ENCODE measurements around the gene TRAF3IP1. TPM values are rescaled to one million over a fixed set of nuclear protein-coding genes. Genes with fewer than 3 reads are reported as not detected.
"Not testable (repeated sequence)": the region's sequence is repeated elsewhere in the genome, so short reads cannot be mapped to it uniquely, and the experiment has no call there.

TRAF3IP1 gene, protein sequence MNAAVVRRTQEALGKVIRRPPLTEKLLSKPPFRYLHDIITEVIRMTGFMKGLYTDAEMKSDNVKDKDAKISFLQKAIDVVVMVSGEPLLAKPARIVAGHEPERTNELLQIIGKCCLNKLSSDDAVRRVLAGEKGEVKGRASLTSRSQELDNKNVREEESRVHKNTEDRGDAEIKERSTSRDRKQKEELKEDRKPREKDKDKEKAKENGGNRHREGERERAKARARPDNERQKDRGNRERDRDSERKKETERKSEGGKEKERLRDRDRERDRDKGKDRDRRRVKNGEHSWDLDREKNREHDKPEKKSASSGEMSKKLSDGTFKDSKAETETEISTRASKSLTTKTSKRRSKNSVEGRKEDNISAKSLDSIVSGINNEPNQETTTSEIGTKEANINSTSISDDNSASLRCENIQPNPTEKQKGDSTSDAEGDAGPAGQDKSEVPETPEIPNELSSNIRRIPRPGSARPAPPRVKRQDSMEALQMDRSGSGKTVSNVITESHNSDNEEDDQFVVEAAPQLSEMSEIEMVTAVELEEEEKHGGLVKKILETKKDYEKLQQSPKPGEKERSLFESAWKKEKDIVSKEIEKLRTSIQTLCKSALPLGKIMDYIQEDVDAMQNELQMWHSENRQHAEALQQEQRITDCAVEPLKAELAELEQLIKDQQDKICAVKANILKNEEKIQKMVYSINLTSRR
- total RNA-seq, result 1 to 10 TPM; 3.6 to 6.1 TPM

DNA sequence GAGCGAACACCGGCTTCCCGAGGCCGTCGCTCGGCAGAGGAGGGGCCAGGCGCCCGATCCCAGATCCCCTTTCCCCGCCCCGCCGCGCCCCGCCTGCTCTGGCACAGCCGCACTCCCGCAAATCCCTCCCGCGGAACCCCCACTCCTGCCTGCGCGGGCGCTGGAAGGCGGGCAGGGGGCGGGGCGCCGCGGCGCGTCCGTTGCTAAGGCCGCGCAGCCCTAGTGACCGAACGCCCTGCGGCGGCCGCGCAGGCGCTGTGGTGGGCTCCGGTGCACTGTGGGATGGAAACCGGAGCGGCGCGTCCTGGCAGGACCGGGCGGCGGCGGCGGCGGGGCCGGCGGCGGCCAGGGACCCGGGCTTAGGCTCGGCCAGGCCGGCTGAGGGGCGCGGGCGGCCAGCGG lies at the start of gene TRAF3IP1:
Gene TRAF3IP1 (plus strand): TSS at position 273 of the 402 bp plus-strand sequence. CDS start 145 bp downstream, outside the sequence.
- peak; percentile 85 for DNase-seq
- peak within 1 kb of the TSS; percentile 73 for H3K4me3 Mint-ChIP-seq
- no peaks in the 10 kb centered on the region for H3K27me3 Mint-ChIP-seq (ENCODE audit: low read depth)
- peaks cover 20% of the 10 kb centered on the region for H3K4me1 Mint-ChIP-seq (ENCODE audit: low read depth)
- CTCF ChIA-PET, result no interaction called here
- H3K9me3 Mint-ChIP-seq, result no peaks in the 10 kb centered on the region
- intact Hi-C loops (cut with micrococcal nuclease), result loop anchor here (1.0 kb wide), 1 partner anchor 32 kb away; the partner anchor contains the start of gene PER2
- no peak within 1 kb of the TSS for H3K27ac Mint-ChIP-seq
- peaks cover 2% of the 10 kb centered on the region for H3K36me3 Mint-ChIP-seq (ENCODE audit: low read depth)

- Mint-ChIP-seq H3K9me3 (no peaks in the 10 kb centered on the region), H3K36me3 (ENCODE audit: low read depth) (peaks cover 21% of the 10 kb centered on the region), H3K27ac (no peak overlapping the region), H3K4me3 (no peak overlapping the region), H3K4me1 (ENCODE audit: low read depth) (no peaks in the 10 kb centered on the region), H3K27me3 (ENCODE audit: low read depth) (no peaks in the 10 kb centered on the region)
- intact Hi-C loops (cut with micrococcal nuclease), result no loop called here
- no peak for DNase-seq
- CTCF ChIA-PET, result no interaction called here
Measured at GRCh38 chr2:238270606-238271005, 49.7 kb upstream of the TRAF3IP1 start.

DNA sequence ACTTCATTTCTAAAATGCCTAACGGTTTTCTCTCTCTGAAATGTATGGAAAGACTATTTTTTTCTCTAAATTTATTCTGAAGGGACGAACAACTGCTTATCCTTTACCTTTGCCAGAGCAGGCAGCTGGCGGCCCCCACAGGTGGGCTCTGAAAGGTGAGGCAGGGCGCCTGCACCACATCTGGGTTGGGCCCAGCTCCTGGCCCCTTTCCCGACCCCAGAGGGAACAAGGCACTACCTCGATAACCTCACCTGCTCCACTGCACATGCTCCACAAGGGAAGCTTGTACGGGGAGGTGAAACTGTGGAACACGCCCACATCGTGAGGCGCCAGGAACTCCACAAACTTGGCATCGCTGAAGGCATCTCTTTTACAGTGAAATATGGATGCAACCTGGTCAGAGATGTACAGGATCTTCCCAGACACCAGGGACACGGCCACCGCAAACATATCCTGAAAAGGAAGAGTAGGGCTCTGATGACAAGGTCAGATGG lies 49.2 kb upstream of the TRAF3IP1 start:
- Mint-ChIP-seq H3K27me3 (ENCODE audit: low read depth) (no peaks in the 10 kb centered on the region), H3K36me3 (ENCODE audit: low read depth) (peaks cover 21% of the 10 kb centered on the region), H3K27ac (no peak overlapping the region), H3K9me3 (no peaks in the 10 kb centered on the region), H3K4me1 (ENCODE audit: low read depth) (no peaks in the 10 kb centered on the region), H3K4me3 (no peak overlapping the region)
- no peak for DNase-seq
- CTCF ChIA-PET, result no interaction called here
- intact Hi-C loops (cut with micrococcal nuclease), result no loop called here

DNA sequence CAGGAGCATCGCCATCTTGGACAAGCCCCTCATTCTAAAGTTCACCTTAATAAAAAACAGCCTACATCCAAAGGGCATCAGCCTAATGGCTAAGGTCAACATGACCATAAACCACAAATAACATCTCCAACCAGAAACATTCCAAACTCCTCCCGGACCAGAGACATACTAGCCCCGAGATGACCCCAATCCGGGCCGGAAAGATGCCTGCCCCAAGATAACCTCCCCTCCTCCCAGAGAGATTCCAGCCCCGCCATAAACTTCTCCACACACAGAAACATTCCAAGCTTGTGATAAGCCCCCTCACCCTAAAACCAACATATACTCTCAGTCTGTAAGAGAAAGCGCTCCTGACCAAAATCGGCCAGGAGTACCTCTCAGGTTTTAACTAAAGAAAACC lies 48.6 kb upstream of the TRAF3IP1 start:
- H3K4me1 Mint-ChIP-seq (ENCODE audit: low read depth); H3K4me3 Mint-ChIP-seq; CTCF ChIA-PET; H3K27ac Mint-ChIP-seq; H3K9me3 Mint-ChIP-seq; H3K27me3 Mint-ChIP-seq (ENCODE audit: low read depth); DNase-seq; intact Hi-C loops (cut with micrococcal nuclease): not testable (repeated sequence)
- H3K36me3 Mint-ChIP-seq (ENCODE audit: low read depth), result peaks cover 20% of the 10 kb centered on the region

GRCh38 chr2:238272156-238272555 lies 48.2 kb upstream of the TRAF3IP1 start:
- intact Hi-C loops (cut with micrococcal nuclease), result no loop called here
- Mint-ChIP-seq H3K27ac (no peak overlapping the region), H3K9me3 (no peaks in the 10 kb centered on the region), H3K36me3 (ENCODE audit: low read depth) (peaks cover 19% of the 10 kb centered on the region), H3K27me3 (ENCODE audit: low read depth) (no peaks in the 10 kb centered on the region), H3K4me1 (ENCODE audit: low read depth) (no peaks in the 10 kb centered on the region), H3K4me3 (no peak overlapping the region)
- DNase-seq, result no peak
- CTCF ChIA-PET, result interaction anchor here (0.5 to 0.6 kb wide), 2 partner anchors 34 to 85 kb away, joined by 4 to 6 read pairs; no protein-coding TSS in a partner anchor

GRCh38 chr2:238273433-238273832 lies 46.9 kb upstream of the TRAF3IP1 start:
- H3K4me3 Mint-ChIP-seq; H3K9me3 Mint-ChIP-seq; H3K27me3 Mint-ChIP-seq (ENCODE audit: low read depth); H3K27ac Mint-ChIP-seq; H3K4me1 Mint-ChIP-seq (ENCODE audit: low read depth); DNase-seq; intact Hi-C loops (cut with micrococcal nuclease): not testable (repeated sequence)
- H3K36me3 Mint-ChIP-seq (ENCODE audit: low read depth), result peaks cover 14% of the 10 kb centered on the region
- CTCF ChIA-PET, result interaction anchor here (0.6 kb wide), 1 partner anchor 637 kb away, joined by 3 read pairs; no protein-coding TSS in a partner anchor

GRCh38 chr2:238274152-238274865 lies 46.0 kb upstream of the TRAF3IP1 start:
- no peak for DNase-seq
- CTCF ChIA-PET, result interaction anchor here (0.6 kb wide), 1 partner anchor 638 kb away, joined by 3 read pairs; no protein-coding TSS in a partner anchor

DNA sequence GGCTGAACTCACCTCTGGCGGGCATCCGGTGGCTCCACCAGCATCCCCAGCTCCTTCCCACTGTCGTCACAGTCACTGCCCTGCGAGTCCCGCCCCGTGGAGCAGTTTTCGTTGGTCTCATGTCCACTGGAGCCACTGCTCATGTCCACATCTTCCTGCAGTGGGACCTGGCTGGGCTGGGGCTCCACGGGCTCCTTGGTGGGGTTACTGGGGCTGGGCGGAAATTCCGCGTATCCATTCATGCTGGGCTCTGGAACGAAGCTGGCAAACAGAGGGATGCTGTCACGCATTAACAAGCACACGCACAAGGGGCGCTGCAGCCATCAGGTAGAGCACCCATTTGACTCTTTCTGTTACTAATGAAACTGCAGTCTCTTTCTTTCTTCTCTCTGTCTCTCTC lies 42.6 kb upstream of the TRAF3IP1 start:
- no peak for DNase-seq
- Mint-ChIP-seq H3K36me3 (ENCODE audit: low read depth) (peaks cover 10% of the 10 kb centered on the region), H3K4me1 (ENCODE audit: low read depth) (peaks cover 2% of the 10 kb centered on the region), H3K4me3 (no peak overlapping the region), H3K27ac (no peak overlapping the region), H3K27me3 (ENCODE audit: low read depth) (no peaks in the 10 kb centered on the region), H3K9me3 (no peaks in the 10 kb centered on the region)
- CTCF ChIA-PET, result no interaction called here
- intact Hi-C loops (cut with micrococcal nuclease), result no loop called here

More at GRCh38 chr2:238274152-238274865, 46.0 kb upstream of the TRAF3IP1 start:
- Mint-ChIP-seq H3K27me3 (ENCODE audit: low read depth) (no peaks in the 10 kb centered on the region), H3K9me3 (no peaks in the 10 kb centered on the region), H3K36me3 (ENCODE audit: low read depth) (peaks cover 14% of the 10 kb centered on the region), H3K4me3 (no peak overlapping the region), H3K27ac (no peak overlapping the region), H3K4me1 (ENCODE audit: low read depth) (no peaks in the 10 kb centered on the region)
- intact Hi-C loops (cut with micrococcal nuclease), result no loop called here

DNA sequence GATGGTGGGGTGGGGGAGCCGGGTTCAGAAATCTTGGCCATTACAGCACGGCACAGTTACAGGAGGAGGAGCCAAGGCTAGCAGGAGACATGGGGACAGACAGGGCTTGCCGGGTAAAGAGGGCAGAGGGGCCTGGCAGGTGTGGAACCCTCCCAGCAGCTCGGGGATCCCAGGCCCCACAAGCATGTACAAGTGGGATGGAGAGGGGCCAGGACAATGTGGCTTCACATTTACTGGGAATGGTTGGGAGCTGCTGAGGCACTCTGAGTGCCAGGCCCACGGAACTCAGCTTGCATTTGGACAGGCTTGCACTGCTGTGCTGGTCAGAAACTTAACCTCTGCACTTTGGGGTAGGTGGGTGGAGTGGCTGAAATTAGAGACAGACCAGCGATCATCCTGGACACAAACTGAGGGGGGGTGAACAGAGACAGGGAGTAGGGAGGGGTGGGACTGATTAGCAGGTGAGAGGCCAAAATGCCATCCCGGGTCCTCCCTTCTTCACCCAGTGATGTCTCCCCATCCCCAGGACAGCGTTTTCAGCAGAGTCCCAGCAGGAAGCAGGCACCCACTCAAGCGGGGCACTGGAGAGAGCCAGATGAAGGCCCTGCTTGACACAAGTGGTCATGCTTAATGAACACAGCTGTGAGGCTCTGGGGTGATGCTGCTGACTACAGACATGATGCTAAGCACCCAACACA lies 41.5 kb upstream of the TRAF3IP1 start:
- H3K9me3 Mint-ChIP-seq, result no peaks in the 10 kb centered on the region
- H3K4me3 Mint-ChIP-seq, result no peak overlapping the region
- CTCF ChIA-PET, result interaction anchor here (1.1 kb wide), 1 partner anchor 16 kb away, joined by 3 read pairs; no protein-coding TSS in a partner anchor
- peaks cover 8% of the 10 kb centered on the region for H3K4me1 Mint-ChIP-seq (ENCODE audit: low read depth)
- no peaks in the 10 kb centered on the region for H3K27me3 Mint-ChIP-seq (ENCODE audit: low read depth)
- H3K36me3 Mint-ChIP-seq (ENCODE audit: low read depth), result peaks cover 5% of the 10 kb centered on the region
- intact Hi-C loops (cut with micrococcal nuclease), result no loop called here
- H3K27ac Mint-ChIP-seq, result no peak overlapping the region
- no peak for DNase-seq

DNA sequence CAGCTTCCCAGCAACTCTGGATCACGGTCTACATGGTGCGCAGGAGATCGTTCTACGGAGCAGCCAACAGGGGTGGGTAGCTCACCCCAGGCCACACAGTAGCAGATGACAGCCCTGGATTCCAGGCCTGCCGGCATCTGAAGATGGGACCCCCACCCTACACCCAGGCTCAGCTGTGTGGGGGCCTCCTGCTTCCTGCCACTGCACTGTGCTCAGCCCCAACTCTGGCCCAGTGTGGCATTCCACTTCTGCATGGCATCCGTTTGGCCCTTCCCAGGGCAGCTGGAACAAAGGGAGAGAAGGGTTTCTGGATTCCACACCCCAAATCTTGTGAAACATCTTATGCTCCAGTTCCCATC lies 41.0 kb upstream of the TRAF3IP1 start:
- H3K27ac Mint-ChIP-seq, result no peak overlapping the region
- no peaks in the 10 kb centered on the region for H3K27me3 Mint-ChIP-seq (ENCODE audit: low read depth)
- peaks cover 8% of the 10 kb centered on the region for H3K4me1 Mint-ChIP-seq (ENCODE audit: low read depth)
- H3K36me3 Mint-ChIP-seq (ENCODE audit: low read depth), result peaks cover 4% of the 10 kb centered on the region
- no peak overlapping the region for H3K4me3 Mint-ChIP-seq
- DNase-seq, result no peak
- H3K9me3 Mint-ChIP-seq, result no peaks in the 10 kb centered on the region
- CTCF ChIA-PET, result interaction anchor here (1.1 kb wide), 1 partner anchor 16 kb away, joined by 3 read pairs; no protein-coding TSS in a partner anchor
- intact Hi-C loops (cut with micrococcal nuclease), result no loop called here

GRCh38 chr2:238280083-238280825 lies 40.1 kb upstream of the TRAF3IP1 start:
- Mint-ChIP-seq H3K4me1 (ENCODE audit: low read depth) (peaks cover 13% of the 10 kb centered on the region), H3K9me3 (no peaks in the 10 kb centered on the region), H3K4me3 (no peak overlapping the region), H3K27me3 (ENCODE audit: low read depth) (no peaks in the 10 kb centered on the region), H3K27ac (no peak overlapping the region), H3K36me3 (ENCODE audit: low read depth) (peaks cover 4% of the 10 kb centered on the region)
- CTCF ChIA-PET, result interaction anchor here (1.1 to 1.8 kb wide), 2 partner anchors 17 kb away, joined by 3 to 5 read pairs; no protein-coding TSS in a partner anchor
- no peak for DNase-seq
- intact Hi-C loops (cut with micrococcal nuclease), result no loop called here

Measured in activated naive CD4-positive, alpha-beta T cell treated with anti-CD3 and anti-CD28 coated beads for 36 hours (primary cell).